Stimulated activated CD4-positive, alpha-beta T cell treated with anti-CD3 and anti-CD28 coated beads, TNF-alpha, amount 100 ng/mL, for 48 hours (primary cell): ENCODE data around the gene MBD3L3.
"Not testable (repeated sequence)": the region's sequence is repeated elsewhere in the genome, so short reads cannot be mapped to it uniquely, and the experiment has no call there.

Experiments used
- DNase-seq, 3 donors: peaks; one replicate each; pipeline ENCODE4 v3.0.0-alpha.2; 2020; ENCODE audit warnings: low read depth in 3 of 3

MBD3L3 gene

DNA sequence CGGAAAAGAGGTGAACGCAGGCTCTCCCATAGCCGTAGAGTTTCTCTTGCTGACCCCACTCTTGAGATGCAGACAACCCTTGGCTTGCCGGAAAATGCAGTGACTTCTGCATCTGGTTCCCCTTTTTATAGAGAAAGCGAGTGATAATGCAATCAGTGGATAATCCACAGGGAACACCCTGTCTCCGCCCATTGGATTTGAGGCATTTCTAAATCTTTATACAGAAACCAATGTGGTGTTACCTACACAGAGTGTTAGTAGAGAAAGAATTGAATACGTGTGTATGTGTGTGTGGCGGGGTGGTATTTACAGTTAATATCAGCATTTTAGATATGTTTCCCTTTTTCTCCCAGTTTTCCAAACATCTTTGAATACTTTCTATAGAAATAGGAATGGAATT lies at the start of gene MBD3L3:
Gene MBD3L3 (minus strand): TSS at position 101 of the 400 bp plus-strand sequence. CDS start 71 bp downstream, at position 30.
- not testable (repeated sequence) for DNase-seq

- DNase-seq: no peak
Measured at GRCh38 chr19:7106711-7107657, 48.5 kb upstream of the MBD3L3 start.

DNA sequence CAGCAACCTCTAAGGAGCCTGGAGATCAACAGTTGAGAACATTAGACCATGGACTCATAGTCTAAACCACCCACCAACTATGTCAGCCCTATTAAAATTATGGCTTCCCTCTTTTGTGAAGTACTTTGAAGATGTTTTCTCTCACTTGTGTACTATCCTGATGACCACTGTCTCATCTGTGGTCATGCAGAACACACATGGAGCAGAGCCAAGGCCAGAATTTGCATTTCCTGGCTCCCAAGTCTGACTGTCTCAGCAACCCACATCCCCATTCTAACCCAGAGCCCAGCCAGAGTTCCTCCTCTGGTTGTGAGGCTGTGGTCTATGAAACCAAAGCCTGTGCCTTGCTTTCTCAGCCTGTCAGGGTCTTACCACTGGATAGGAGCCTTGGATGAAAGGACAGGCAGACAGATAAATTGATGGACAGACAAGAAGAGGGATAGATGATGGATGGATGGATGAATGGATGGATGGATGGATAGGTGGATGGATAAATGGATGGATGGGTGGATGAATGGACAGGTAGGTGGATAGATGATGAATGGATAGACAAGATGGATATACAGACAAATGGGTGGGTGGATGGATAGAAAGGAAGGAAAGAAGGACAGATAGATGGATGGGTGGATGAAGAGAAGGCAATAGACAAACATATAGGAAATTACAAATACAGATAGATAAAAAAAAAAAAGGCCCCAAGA lies 46.4 kb upstream of the MBD3L3 start:
- DNase-seq: no peak

- DNase-seq: no peak
Measured at GRCh38 chr19:7101498-7102253, 43.2 kb upstream of the MBD3L3 start.

GRCh38 chr19:7099597-7099921 lies 41.1 kb upstream of the MBD3L3 start:
- DNase-seq: no peak

DNA sequence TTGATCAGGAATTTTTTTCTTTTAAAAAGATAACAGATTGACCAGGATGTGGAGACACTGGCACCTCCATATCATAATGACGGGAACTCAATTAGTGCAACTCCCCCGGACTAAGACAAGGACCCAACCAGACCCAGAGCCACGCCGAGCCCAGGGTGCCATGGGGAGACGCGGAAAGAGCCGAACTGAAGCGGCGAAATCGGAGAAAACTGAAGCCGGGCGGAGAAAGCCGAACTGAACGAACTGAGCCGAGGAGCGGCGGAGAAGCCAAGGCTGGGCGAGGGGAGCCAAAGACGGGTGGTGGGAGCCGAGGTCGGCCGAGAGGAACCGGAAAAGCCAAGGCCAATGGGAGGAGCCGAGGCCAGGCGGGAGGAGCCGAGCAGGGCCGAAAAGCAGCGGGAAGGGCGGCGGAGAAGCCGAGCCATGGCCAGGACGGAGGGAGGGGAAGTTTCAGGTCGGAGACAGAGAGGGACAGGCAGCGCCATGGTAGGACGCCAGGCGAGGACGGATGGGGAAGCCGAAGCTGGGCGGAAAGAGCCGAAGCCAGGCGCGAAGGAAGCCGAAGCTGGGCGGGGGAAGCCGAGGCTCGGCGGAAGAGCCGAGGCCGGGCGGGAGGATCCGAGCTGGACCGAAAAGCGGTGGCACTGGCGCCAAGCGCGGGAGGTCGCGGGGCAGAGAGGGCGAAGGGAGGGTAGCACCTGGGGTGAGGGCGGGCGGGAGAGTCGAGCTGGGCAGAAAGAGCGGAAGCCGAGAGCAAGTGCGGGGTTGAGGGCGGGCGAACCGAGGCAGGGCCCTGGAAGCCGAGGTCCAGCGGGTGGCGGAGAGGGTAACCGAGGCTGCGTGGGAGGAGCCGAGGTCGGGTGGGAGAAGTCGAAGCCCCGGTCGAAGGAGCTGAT lies 40.5 kb upstream of the MBD3L3 start:
- DNase-seq: peak; percentile 82 to 88 (median 82)

- no peak for DNase-seq
Measured at GRCh38 chr19:7098096-7098495, 39.6 kb upstream of the MBD3L3 start.

GRCh38 chr19:7088999-7089398 lies 30.5 kb upstream of the MBD3L3 start:
- no peak for DNase-seq

- no peak for DNase-seq
Measured at GRCh38 chr19:7083076-7083956, 24.8 kb upstream of the MBD3L3 start.

GRCh38 chr19:7078008-7078407 lies 19.5 kb upstream of the MBD3L3 start:
- no peak for DNase-seq

DNA sequence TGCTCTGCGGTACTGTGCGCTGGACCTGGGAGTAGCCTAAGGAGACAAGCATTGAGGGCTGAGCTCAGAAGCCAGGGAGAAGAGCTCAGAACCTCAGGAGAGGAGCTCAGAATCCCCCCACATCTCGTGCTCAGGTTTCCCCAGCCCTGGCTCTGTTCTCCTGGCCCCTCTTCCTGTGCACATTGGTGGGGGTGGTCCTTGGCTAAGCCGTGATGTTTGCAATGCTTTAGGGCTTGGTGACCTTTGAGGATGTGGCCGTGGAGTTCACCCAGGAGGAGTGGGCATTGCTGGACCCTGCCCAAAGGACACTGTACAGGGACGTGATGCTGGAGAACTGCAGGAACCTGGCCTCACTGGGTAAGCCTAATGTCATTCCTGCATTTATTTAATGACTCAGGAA lies 17.7 kb upstream of the MBD3L3 start:
- no peak for DNase-seq

DNA sequence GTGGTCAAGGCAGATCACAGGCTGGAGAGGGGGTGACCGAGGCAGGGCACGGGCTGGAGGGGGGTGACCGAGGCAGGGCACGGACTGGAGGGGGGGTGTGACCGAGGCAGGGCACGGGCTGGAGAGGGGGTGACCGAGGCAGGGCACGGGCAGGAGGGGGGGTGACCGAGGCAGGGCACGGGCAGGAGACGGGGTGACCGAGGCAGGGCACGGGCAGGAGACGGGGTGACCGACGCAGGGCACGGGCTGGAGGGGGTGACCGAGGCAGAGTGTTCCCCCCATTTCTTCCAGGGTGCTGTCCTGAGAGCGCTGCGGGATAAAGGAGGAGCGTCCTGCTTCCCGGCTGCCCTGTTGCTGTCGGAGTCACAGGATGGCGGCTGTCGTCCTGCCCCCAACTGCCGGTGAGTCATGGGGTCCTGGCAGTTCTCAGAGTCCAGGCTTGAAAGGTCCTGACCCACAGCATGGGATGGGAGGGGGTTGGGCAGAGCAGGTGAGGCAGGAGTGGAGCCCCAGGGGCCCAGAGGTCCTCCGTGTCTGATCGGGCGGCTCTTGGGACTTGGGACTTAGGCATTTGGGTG lies 16.3 kb upstream of the MBD3L3 start:
- no peak for DNase-seq

DNA sequence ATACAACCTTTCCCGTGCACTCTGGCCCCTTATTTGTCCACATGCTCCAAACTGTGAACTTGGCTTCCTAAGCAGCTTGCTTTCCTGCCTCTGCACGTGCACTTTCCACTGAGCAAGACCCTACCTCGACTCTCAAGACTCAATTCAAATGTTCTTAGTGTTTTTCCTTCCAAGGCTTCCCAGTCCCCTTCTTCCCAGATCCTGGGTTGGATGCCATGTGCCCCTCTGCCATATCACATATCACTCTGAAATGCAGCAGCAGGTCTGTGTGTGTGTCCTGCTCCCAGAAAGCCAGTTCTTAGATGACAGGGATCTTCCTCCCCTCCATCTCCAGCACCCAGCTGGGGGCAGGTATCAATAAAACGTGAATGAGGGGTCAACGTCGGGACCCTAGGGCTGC lies 14.1 kb upstream of the MBD3L3 start:
- no peak for DNase-seq

GRCh38 chr19:7069904-7070226 lies 11.4 kb upstream of the MBD3L3 start:
- no peak for DNase-seq

DNA sequence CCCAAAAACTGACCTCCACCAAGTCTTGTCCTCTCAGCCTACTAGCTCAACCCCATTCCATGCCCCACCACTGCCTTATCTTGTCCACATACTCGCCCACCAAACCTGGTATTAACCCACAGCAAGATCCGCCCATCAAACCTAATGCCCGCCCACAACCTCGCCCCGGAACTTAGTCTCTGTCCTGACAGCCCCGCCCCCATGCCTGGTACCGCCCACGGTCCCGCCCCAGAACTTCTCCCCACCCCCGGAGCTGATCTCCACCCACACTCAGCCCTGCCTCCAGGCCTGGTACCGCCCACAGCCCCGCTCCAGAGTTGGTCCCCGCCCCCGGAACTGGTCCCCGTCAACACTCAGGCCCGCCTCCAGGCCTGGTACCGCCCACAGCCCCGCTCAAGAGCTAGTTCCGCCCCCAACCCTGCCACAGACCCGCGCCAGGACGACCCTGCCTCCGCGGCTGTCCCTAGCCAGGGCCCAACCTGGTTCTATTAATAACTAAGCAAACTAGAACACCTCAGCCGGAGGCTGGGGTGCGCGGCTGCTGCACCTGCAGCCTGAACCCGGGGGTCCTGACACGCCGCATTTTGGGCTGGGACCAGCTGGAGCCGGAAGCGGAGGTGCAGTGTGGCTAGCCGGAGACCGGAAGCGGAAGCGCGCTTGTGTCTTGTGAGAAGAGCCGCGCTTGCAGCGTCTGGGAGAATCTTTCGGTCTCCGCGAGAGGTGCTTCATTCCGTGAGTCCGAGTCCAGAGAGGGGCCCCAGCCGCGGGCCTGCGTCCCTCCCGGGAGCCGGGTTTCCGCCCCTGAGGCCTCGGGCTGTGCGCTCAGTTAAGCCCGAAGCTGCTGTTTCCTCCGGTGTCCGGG lies 10.8 kb upstream of the MBD3L3 start, which contains the start of gene ZNF557:
Gene ZNF557 (plus strand): TSS at position 662 of the 862 bp plus-strand sequence. CDS start 5,372 bp downstream, outside the sequence.
- DNase-seq: peak; percentile 96 to 99 (median 96)

DNA sequence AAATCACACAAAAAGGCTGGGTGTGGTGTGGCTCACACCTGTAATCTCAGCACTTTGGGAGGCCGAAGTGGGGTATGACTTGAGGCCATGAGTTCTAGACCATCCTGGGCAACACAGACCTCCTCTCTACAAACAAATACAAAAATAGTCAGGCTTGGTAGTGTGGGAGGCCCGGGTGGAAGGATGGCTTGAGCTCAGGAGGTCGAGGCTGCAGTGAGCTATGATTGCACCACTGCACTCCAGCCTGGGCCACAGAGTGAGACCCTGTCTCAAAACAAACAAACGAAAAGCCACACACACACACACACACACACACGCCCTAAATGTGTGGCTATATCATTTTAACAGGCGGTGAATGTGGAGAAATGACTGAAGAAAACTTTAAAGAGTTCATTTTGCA lies 10.1 kb upstream of the MBD3L3 start:
- no peak for DNase-seq

DNA sequence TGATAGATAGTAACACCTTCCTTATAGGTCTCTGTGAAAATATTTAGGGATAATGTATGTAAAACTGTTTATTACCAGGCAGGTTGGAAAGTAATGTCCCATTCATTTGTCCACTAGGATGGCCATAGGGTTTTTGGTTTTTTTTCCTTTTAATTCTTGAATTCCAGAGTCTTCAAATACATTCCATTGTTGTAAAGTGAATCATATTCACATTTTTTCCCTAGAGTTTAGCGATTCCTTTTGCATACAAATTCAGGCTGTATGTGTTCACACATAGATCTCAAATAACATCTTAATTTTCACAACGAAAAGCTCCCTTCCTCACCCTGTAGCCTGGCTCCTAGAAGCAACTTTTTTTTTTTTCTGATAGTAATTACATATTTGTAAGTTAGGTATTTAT lies 9.2 kb upstream of the MBD3L3 start:
- no peak for DNase-seq

DNA sequence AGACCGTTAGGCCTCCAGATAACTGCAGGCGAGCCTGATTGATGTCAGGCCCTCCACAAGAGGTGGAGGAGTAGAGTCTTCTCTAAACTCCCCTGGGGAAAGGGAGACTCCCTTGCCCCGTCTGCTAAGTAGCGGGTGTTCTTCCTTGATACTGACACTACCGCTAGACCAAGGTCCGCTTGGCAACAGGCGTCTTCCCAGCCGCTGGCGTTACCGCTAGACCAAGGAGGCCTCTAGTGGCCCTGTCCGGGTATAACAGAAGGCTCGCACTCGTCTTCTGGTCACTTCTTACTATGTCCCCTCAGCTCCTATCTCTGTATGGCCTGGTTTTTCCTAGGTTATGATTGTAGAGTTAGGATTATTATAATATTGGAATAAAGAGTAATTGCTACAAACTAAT lies 8.6 kb upstream of the MBD3L3 start:
- DNase-seq: not testable (repeated sequence)
